ENCODE measurements around the gene ZNF346.

The ZNF346 gene

GRCh38 chr5:177117441-177118045 lies 95.0 kb downstream of the ZNF346 start:
- ChIA-PET POLR2A (no interaction called here), CTCF (interaction anchor here (0.6 to 0.7 kb wide), 2 partner anchors 12 to 24 kb away, joined by 3 read pairs; no protein-coding TSS in a partner anchor)
- H3K4me3 ChIP-seq (ENCODE audit: low read depth, low read length) = no peak overlapping the region
- no peaks in the 10 kb centered on the region for H3K4me1 ChIP-seq (ENCODE audit: control insufficient read depth, insufficient read depth, low read length)
- no peaks in the 10 kb centered on the region for H3K9me3 ChIP-seq (ENCODE audit: control insufficient read depth, insufficient read depth, low read depth, low read length)
- no peak overlapping the region for H3K27ac ChIP-seq (ENCODE audit: extremely low read depth, low read depth, low read length)
- H3K36me3 ChIP-seq (ENCODE audit: control insufficient read depth in 2 of 2, insufficient read depth in 1 of 2, low read length in 2 of 2) = no peaks in the 10 kb centered on the region
- no peak for TF ChIP-seq ZNF19 (tag by site-specific recombination; IDR thresholded peaks at IDR 0.05; ENCODE audit: low read depth)
- TF ChIP-seq ZNF404 (tag by site-specific recombination; IDR thresholded peaks at IDR 0.05) = no peak
- no peak for TF ChIP-seq ZNF335 (tag by site-specific recombination; conservative IDR thresholded peaks at IDR 0.05)
- TF ChIP-seq KLF1 (tag by site-specific recombination; IDR thresholded peaks at IDR 0.05) = no peak
- no peak for TF ChIP-seq ZNF621 (tag by site-specific recombination; IDR thresholded peaks at IDR 0.05)
- no peak for TF ChIP-seq ZBTB8A (tag by site-specific recombination; IDR thresholded peaks at IDR 0.05)
- TF ChIP-seq ZNF133 (tag by site-specific recombination; IDR thresholded peaks at IDR 0.05) = no peak
- no peak for TF ChIP-seq ZBTB1 (tag by site-specific recombination; IDR thresholded peaks at IDR 0.05)
- TF ChIP-seq ZNF239 (tag by site-specific recombination; IDR thresholded peaks at IDR 0.05) = no peak
- no peak for TF ChIP-seq ZNF354C (tag by site-specific recombination; IDR thresholded peaks at IDR 0.05; ENCODE audit: borderline replicate concordance, low read depth)
- no peak for TF ChIP-seq ZSCAN16 (tag by site-specific recombination; IDR thresholded peaks at IDR 0.05)
- TF ChIP-seq ZNF558 (tag by site-specific recombination; IDR thresholded peaks at IDR 0.05) = no peak
- no peak for TF ChIP-seq WT1 (tag by site-specific recombination; IDR thresholded peaks at IDR 0.05)
- no peak for TF ChIP-seq MZF1 (tag by site-specific recombination; IDR thresholded peaks at IDR 0.05; ENCODE audit: borderline replicate concordance)
- TF ChIP-seq ZNF350 (tag by site-specific recombination; IDR thresholded peaks at IDR 0.05) = no peak
- no peak for TF ChIP-seq ZNF214 (tag by site-specific recombination; IDR thresholded peaks at IDR 0.05; ENCODE audit: borderline replicate concordance)
- TF ChIP-seq ZNF561 (tag by site-specific recombination; IDR thresholded peaks at IDR 0.05; ENCODE audit: borderline replicate concordance) = no peak
- TF ChIP-seq ZSCAN4 (tag by site-specific recombination; IDR thresholded peaks at IDR 0.05) = no peak
- TF ChIP-seq ZNF302 (tag by site-specific recombination; IDR thresholded peaks at IDR 0.05; ENCODE audit: low read depth) = no peak

- Histone ChIP-seq H3K27ac (ENCODE audit: extremely low read depth, low read depth, low read length) (no peak overlapping the region), H3K4me3 (ENCODE audit: low read depth, low read length) (no peak overlapping the region), H3K9me3 (ENCODE audit: control insufficient read depth, insufficient read depth, low read depth, low read length) (no peaks in the 10 kb centered on the region), H3K4me1 (ENCODE audit: control insufficient read depth, insufficient read depth, low read length) (no peaks in the 10 kb centered on the region), H3K36me3 (ENCODE audit: control insufficient read depth in 2 of 2, insufficient read depth in 1 of 2, low read length in 2 of 2) (no peaks in the 10 kb centered on the region)
- TF ChIP-seq ZNF677 (tag by site-specific recombination; IDR thresholded peaks at IDR 0.05) = no peak
- TF ChIP-seq ZNF664 (tag by site-specific recombination; IDR thresholded peaks at IDR 0.05) = peak; percentile 29; the same call in 1 of the 2 replicates
- TF ChIP-seq ZSCAN18 (tag by site-specific recombination; IDR thresholded peaks at IDR 0.05) = no peak
- ChIA-PET POLR2A (no interaction called here), CTCF (interaction anchor here (1.1 to 1.2 kb wide), 2 partner anchors 9 to 10 kb away, joined by 3 to 9 read pairs; no protein-coding TSS in a partner anchor)
Measured at GRCh38 chr5:177122566-177122965, 100.1 kb downstream of the ZNF346 start.

Measured in HEK293 (cell line).